IMR-90 (cell line): ENCODE results near the gene ANGPTL4. TPM values are rescaled to one million over a fixed set of nuclear protein-coding genes. Genes with fewer than 3 reads are reported as not detected.

Source experiments
- ATAC-seq: fragments of 200-7000 bp; cut with Tn5 transposase; 2 replicates; pipeline ENCODE4 v1.9.1; 2020; ENCODE audit warnings: low read depth, mild to moderate bottlenecking, moderate library complexity
- BruUV-seq: library from RNA; stranded (reverse); fragments of 400-500 nt; replicated peaks from 2 replicates; lab custom pipeline; 2021; lab: Mats Ljungman, UMichigan
- CTCF ChIA-PET: fragments of 300-600 bp; formaldehyde crosslinking; extraction: SDS; loops from one replicate; lab custom pipeline; 2021; ENCODE audit warnings: antibody characterized with exemption; lab: Yijun Ruan, JAX
- POLR2A ChIA-PET: fragments of 300-600 bp; sonication (Branson Sonifier 250); formaldehyde crosslinking; loops from one replicate; lab custom pipeline; 2022; ENCODE audit warnings: antibody characterized with exemption; ENCODE audit not compliant: unreplicated experiment; lab: Charles Lee
- DNase-seq: peaks from one replicate; pipeline ENCODE4 v3.0.0; 2013
- H2AFZ ChIP-seq: replicated peaks from 2 replicates; pipeline ENCODE3; 2013; ENCODE audit warnings: low read length, mild to moderate bottlenecking; ENCODE audit not compliant: poor library complexity
- H2AK5ac ChIP-seq: 2 replicates; pipeline ENCODE4 v1.6.1; 2013; ENCODE audit warnings: low read depth, low read length, inconsistent platforms
- H2AK9ac ChIP-seq: replicated peaks from 2 replicates; pipeline ENCODE3; 2013; ENCODE audit warnings: mild to moderate bottlenecking, low read depth, low read length, moderate library complexity; ENCODE audit not compliant: poor library complexity
- H2BK120ac ChIP-seq: 2 replicates; pipeline ENCODE4 v1.6.1; 2013; ENCODE audit warnings: low read depth, low read length, inconsistent platforms
- H2BK15ac ChIP-seq: 3 replicates; pipeline ENCODE4 v1.6.1; 2013; ENCODE audit warnings: low read depth, low read length, inconsistent platforms
- H2BK20ac ChIP-seq: 2 replicates; pipeline ENCODE4 v1.6.1; 2013; ENCODE audit warnings: low read depth, mild to moderate bottlenecking, inconsistent platforms, low read length, moderate library complexity
- H2BK5ac ChIP-seq: 2 replicates; pipeline ENCODE4 v1.6.1; 2013; ENCODE audit warnings: mild to moderate bottlenecking, low read depth, low read length, inconsistent platforms; ENCODE audit not compliant: poor library complexity, severe bottlenecking
- H3K14ac ChIP-seq: replicated peaks from 2 replicates; pipeline ENCODE4 v1.6.1; 2013; ENCODE audit warnings: low read depth, low read length, inconsistent platforms
- H3K18ac ChIP-seq: 2 replicates; pipeline ENCODE4 v1.6.1; 2013; ENCODE audit warnings: low read depth, low read length, control low read depth
- H3K23ac ChIP-seq: 2 replicates; pipeline ENCODE4 v1.6.1; 2013; ENCODE audit warnings: low read depth, low read length, inconsistent platforms
- H3K27ac ChIP-seq: 2 replicates; pipeline ENCODE4 v1.5.1; 2013; ENCODE audit warnings: mild to moderate bottlenecking, control low read depth, low read length; ENCODE audit not compliant: insufficient read depth
- H3K27me3 ChIP-seq: 2 replicates; pipeline ENCODE4 v1.6.1; 2013; ENCODE audit warnings: low read length; ENCODE audit not compliant: control insufficient read depth, insufficient read depth
- H3K36me3 ChIP-seq: 2 replicates; pipeline ENCODE4 v1.6.1; 2013; ENCODE audit warnings: low read length, mixed read lengths; ENCODE audit not compliant: control insufficient read depth, insufficient read depth
- H3K4ac ChIP-seq: 2 replicates; pipeline ENCODE4 v1.6.1; 2013; ENCODE audit warnings: low read depth, low read length, inconsistent platforms
- H3K4me1 ChIP-seq: 2 replicates; pipeline ENCODE4 v1.6.1; 2013; ENCODE audit warnings: low read length, mixed read lengths; ENCODE audit not compliant: control insufficient read depth, insufficient read depth
- H3K4me2 ChIP-seq: 2 replicates; pipeline ENCODE4 v1.6.1; 2013; ENCODE audit warnings: low read depth, mild to moderate bottlenecking, control low read depth, low read length, moderate library complexity
- H3K4me3 ChIP-seq: 2 replicates; pipeline ENCODE4 v1.5.1; 2013; ENCODE audit warnings: low read depth, mild to moderate bottlenecking, control low read depth, low read length, moderate library complexity; ENCODE audit not compliant: insufficient read depth
- H3K56ac ChIP-seq: 2 replicates; pipeline ENCODE4 v1.6.1; 2013; ENCODE audit warnings: low read length, inconsistent platforms; ENCODE audit not compliant: insufficient read depth; ENCODE audit errors: extremely low read depth
- H3K79me1 ChIP-seq, 2 experiments: 2 replicates each; pipeline ENCODE4 v1.6.1; 2013; ENCODE audit warnings: low read length in 2 of 2, inconsistent platforms in 1 of 2, low read depth in 1 of 2
- H3K9ac ChIP-seq: 2 replicates; pipeline ENCODE4 v1.6.1; 2013; ENCODE audit warnings: low read depth, low read length, control low read depth
- H3K9me1 ChIP-seq: 2 replicates; pipeline ENCODE4 v1.6.1; 2013; ENCODE audit warnings: low read length, inconsistent platforms; ENCODE audit not compliant: insufficient read depth
- H3K9me3 ChIP-seq: 2 replicates; pipeline ENCODE4 v1.6.1; 2013; ENCODE audit warnings: low read length; ENCODE audit not compliant: control insufficient read depth, insufficient read depth
- H4K20me1 ChIP-seq: 2 replicates; pipeline ENCODE4 v1.6.1; 2013; ENCODE audit warnings: low read length, inconsistent platforms; ENCODE audit not compliant: insufficient read depth
- H4K5ac ChIP-seq: 2 replicates; pipeline ENCODE4 v1.6.1; 2013; ENCODE audit warnings: mild to moderate bottlenecking, low read depth, low read length, control low read depth
- H4K8ac ChIP-seq, 2 experiments: 2 replicates each; pipeline ENCODE4 v1.6.1; 2013; ENCODE audit warnings: low read depth in 2 of 2, low read length in 2 of 2, control low read depth in 1 of 2, inconsistent platforms in 1 of 2
- H4K91ac ChIP-seq: 2 replicates; pipeline ENCODE4 v1.6.1; 2013; ENCODE audit warnings: low read depth, low read length, inconsistent platforms; ENCODE audit not compliant: insufficient read depth
- BHLHE40 ChIP-seq: fragments of 150-350 bp; IDR thresholded peaks from 2 replicates; pipeline ENCODE4 v1.6.1; 2016; ENCODE audit warnings: mild to moderate bottlenecking, low read depth, low read length
- CEBPB ChIP-seq: IDR thresholded peaks from 2 replicates; pipeline ENCODE4 v1.6.1; 2012; ENCODE audit warnings: low read depth, low read length, improper control_type of control experiment
- CHD1 ChIP-seq: IDR thresholded peaks from 2 replicates; pipeline ENCODE4 v1.6.1; 2012; ENCODE audit warnings: low read depth, low read length, improper control_type of control experiment
- ELK1 ChIP-seq: fragments of 150-350 bp; IDR thresholded peaks from 2 replicates; pipeline ENCODE4 v1.6.1; 2016; ENCODE audit warnings: low read depth, mild to moderate bottlenecking, low read length, moderate library complexity, borderline replicate concordance
- MAFK ChIP-seq: IDR thresholded peaks from 2 replicates; pipeline ENCODE4 v1.6.1; 2012; ENCODE audit warnings: low read depth, low read length, improper control_type of control experiment
- MAZ ChIP-seq: IDR thresholded peaks from 2 replicates; pipeline ENCODE4 v1.6.1; 2012; ENCODE audit warnings: low read depth, mild to moderate bottlenecking, low read length, improper control_type of control experiment, moderate library complexity, borderline replicate concordance
- MXI1 ChIP-seq: IDR thresholded peaks from 2 replicates; pipeline ENCODE4 v1.6.1; 2012; ENCODE audit warnings: low read depth, mild to moderate bottlenecking, low read length, moderate library complexity, borderline replicate concordance
- NFE2L2 ChIP-seq: fragments of 150-350 bp; IDR thresholded peaks from 2 replicates; pipeline ENCODE4 v1.6.1; 2016; ENCODE audit warnings: low read depth, mild to moderate bottlenecking, low read length
- POLR2A ChIP-seq: IDR thresholded peaks from 2 replicates; pipeline ENCODE4 v1.6.1; 2012; ENCODE audit warnings: mild to moderate bottlenecking, low read depth, low read length
- RAD21 ChIP-seq: IDR thresholded peaks from 2 replicates; pipeline ENCODE4 v1.6.1; 2012; ENCODE audit warnings: low read length, improper control_type of control experiment
- RCOR1 ChIP-seq: IDR thresholded peaks from 2 replicates; pipeline ENCODE4 v1.6.1; 2012; ENCODE audit warnings: mild to moderate bottlenecking, low read length, improper control_type of control experiment; ENCODE audit not compliant: insufficient replicate concordance
- RFX5 ChIP-seq: IDR thresholded peaks from 2 replicates; pipeline ENCODE4 v1.8.0; 2012; ENCODE audit warnings: low read depth, mild to moderate bottlenecking, low read length, moderate library complexity
- SMC3 ChIP-seq: fragments of 150-350 bp; IDR thresholded peaks from 2 replicates; pipeline ENCODE4 v1.6.1; 2016; ENCODE audit warnings: low read depth, mild to moderate bottlenecking, antibody characterized with exemption, low read length, moderate library complexity
- USF2 ChIP-seq: fragments of 150-350 bp; IDR thresholded peaks from 2 replicates; pipeline ENCODE4 v1.6.1; 2017; ENCODE audit warnings: mild to moderate bottlenecking, antibody characterized with exemption, low read length, low read depth
- WGBS, 2 experiments: methylation state at CpG; one replicate each; pipeline versions ENCODE4 v1.1.5 to v1.1.7; 2013; ENCODE audit warnings: missing lambda C conversion rate in 2 of 2; ENCODE audit not compliant: insufficient read length in 1 of 2; ENCODE audit errors: extremely low coverage in 2 of 2; 5-methylcytosine and 5-hydroxymethylcytosine counted together
- dilution Hi-C: fragments of 300-500 bp; cut with HindIII; formaldehyde crosslinking; loops from one replicate; pipeline ENCODE4 v1.14.3; 2018; ENCODE audit warnings: low sequenced_read_pairs; ENCODE audit not compliant: unreplicated experiment
- in situ Hi-C: fragments of 300-500 bp; cut with MboI; formaldehyde crosslinking; loops from 3 replicates; pipeline ENCODE4 v1.14.3; 2019; ENCODE audit warnings: low sequenced_read_pairs, inconsistent platforms, mixed read lengths
- intact Hi-C: fragments of 100-400 bp; cut with micrococcal nuclease; formaldehyde crosslinking; loops from 2 replicates; pipeline ENCODE4 v1.10.0; 2022
- polyA plus RNA-seq, 3 experiments: library from polyadenylated mRNA; depleted of rRNA; stranded (reverse); fragments of >200 nt; gene quantifications; 2 replicates each; pipeline ENCODE4 v1.2.3, GENCODE V29; 2012; ENCODE audit warnings: low replicate concordance in 1 of 3
- total RNA-seq: library from RNA; depleted of rRNA; stranded (reverse); fragments of >200 nt; gene quantifications from 2 replicates; pipeline ENCODE4 v1.2.3, GENCODE V29; 2012

Gene ANGPTL4
- total and polyA plus RNA-seq, 2 of the 4 experiments (the other 2 are of a cell fraction), result 1.4 to 19.1 TPM

- no peak for TF ChIP-seq RCOR1
These were observed 27.5 kb downstream of the ANGPTL4 start (continued) for GRCh38 chr19:8391198-8392016.

- 85% methylated on average over 4 of the region's 11 CpGs; no CpG with 5 or more reads in 1 of the 2 experiments for WGBS, 2 experiments
- no peak overlapping the region for H2BK15ac ChIP-seq
- H4K8ac ChIP-seq, result no peak overlapping the region
- no peak overlapping the region for H3K4me2 ChIP-seq
- no peak overlapping the region for H3K14ac ChIP-seq
- no peak overlapping the region for H3K4ac ChIP-seq
- intact Hi-C loops (no loop called here), dilution Hi-C loops (no loop called here), in situ Hi-C loops (no loop called here)
- no peak overlapping the region for H3K4me3 ChIP-seq
- no peaks in the 10 kb centered on the region for H3K9me3 ChIP-seq
- no TSS peak for BruUV-seq
- no peak overlapping the region for H3K27ac ChIP-seq
- H4K20me1 ChIP-seq, result peaks cover 59% of the 10 kb centered on the region
- H2AK5ac ChIP-seq, result no peak overlapping the region
- no peak overlapping the region for H4K91ac ChIP-seq
- ChIA-PET CTCF (no interaction called here), POLR2A (no interaction called here)
- no peaks in the 10 kb centered on the region for H3K36me3 ChIP-seq
- H2AK9ac ChIP-seq, result no peak overlapping the region
- no peak overlapping the region for H2AFZ ChIP-seq
- H3K18ac ChIP-seq, result no peak overlapping the region
- H2BK120ac ChIP-seq, result no peak overlapping the region
- no peak overlapping the region for H4K5ac ChIP-seq
- no peak overlapping the region for H2BK20ac ChIP-seq
- H3K9me1 ChIP-seq, result peaks cover 28% of the 10 kb centered on the region
- H3K56ac ChIP-seq, result no peak overlapping the region
- no peak overlapping the region for H2BK5ac ChIP-seq
- peaks cover 17% of the 10 kb centered on the region for H3K4me1 ChIP-seq
- H3K79me1 ChIP-seq, result peaks cover 31 to 65% of the 10 kb centered on the region in 2 experiments
- no peak for DNase-seq
- TF ChIP-seq BHLHE40, result no peak
- TF ChIP-seq CHD1, result no peak
- no peak for TF ChIP-seq MAFK
- no peak for TF ChIP-seq ELK1
- TF ChIP-seq SMC3, result no peak
- TF ChIP-seq MXI1, result no peak
- no peak for TF ChIP-seq CEBPB
- TF ChIP-seq USF2, result no peak
- no peak for TF ChIP-seq MAZ
- no peak for TF ChIP-seq NFE2L2
- no peak for TF ChIP-seq RFX5
- TF ChIP-seq POLR2A, result no peak
- no peak for TF ChIP-seq RAD21
- TF ChIP-seq RCOR1, result no peak
- ATAC-seq, result no peak
- no peak overlapping the region for H3K9ac ChIP-seq
- H3K23ac ChIP-seq, result no peak overlapping the region
- no peaks in the 10 kb centered on the region for H3K27me3 ChIP-seq
These were observed 28.1 kb downstream of the ANGPTL4 start for GRCh38 chr19:8392017-8392591.
